Suprapubic skin (tissue), 4 donors: ENCODE results near the gene POLE.

Experiments used
- CTCF ChIP-seq, 2 donors: fragments of 200-600 bp in 1 of 2; fragments of 450-650 bp in 1 of 2; sonication (generic) in 1 of 2; IDR thresholded peaks; one replicate each; pipeline ENCODE4 v1.5.1; 2016 to 2019; ENCODE audit warnings: antibody characterized with exemption in 2 of 2, mild to moderate bottlenecking in 1 of 2, moderate library complexity in 1 of 2
- EP300 ChIP-seq: sonication (generic); formaldehyde crosslinking; IDR thresholded peaks from one replicate; pipeline ENCODE4 v1.6.1; 2017; ENCODE audit warnings: antibody characterized with exemption
- POLR2A ChIP-seq, 2 donors: fragments of 450-650 bp; IDR thresholded peaks; one replicate each; pipeline ENCODE4 v1.6.1; 2017; ENCODE audit warnings: antibody characterized with exemption in 2 of 2, mild to moderate bottlenecking in 2 of 2, moderate library complexity in 2 of 2
- POLR2AphosphoS5 ChIP-seq, 3 donors: sonication (generic); formaldehyde crosslinking; IDR thresholded peaks; one replicate each; pipeline ENCODE4 v1.6.1; 2017; ENCODE audit warnings: antibody characterized with exemption in 3 of 3

DNA sequence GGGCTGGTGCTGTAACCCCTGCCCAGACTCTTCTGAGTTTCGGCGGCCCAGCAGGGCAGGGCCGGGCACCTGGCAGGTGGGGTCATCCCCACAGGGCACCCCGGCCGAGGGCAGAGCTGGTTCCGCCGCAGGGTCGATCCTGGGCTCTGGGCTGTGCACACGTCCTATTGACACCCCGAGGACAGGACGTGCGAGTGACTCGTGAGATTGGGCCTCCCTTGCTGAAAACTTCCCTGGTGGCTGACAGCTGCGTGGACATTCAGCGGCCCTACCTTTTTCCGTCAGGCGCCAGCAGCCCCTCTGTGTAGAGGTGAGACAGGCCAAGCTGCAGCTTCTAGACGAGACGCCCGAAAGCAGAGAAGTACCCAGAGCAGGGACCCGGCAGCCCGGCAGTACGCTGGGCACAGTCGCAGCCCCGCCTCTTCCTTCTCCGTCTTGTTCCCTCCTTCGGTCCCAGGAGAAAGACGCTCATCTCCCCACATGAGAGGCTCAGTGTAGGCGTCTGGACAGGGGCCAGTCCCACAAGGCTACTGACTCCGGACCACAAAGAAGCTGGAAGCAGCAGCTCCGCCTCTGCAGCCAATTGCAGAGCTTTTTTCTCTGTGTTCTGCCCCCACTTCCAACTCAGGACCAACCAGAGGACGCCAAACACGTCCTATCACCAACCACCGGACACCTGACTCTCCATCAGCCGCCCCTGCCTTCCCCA lies 76.9 kb downstream of the POLE start, which contains the start of gene LRCOL1:
- TF ChIP-seq CTCF (IDR thresholded peaks at IDR 0.05) (no peak), POLR2AphosphoS5 (IDR thresholded peaks at IDR 0.05) (no peak), EP300 (no peak), POLR2A (IDR thresholded peaks at IDR 0.05) (no peak)
